SU-DHL-6 (cell line): ENCODE results near the gene KIF24.

ENCODE experiments used
- EZH2phosphoT487 ChIP-seq: fragments of 200-600 bp; sonication (generic), shearing (Covaris generic); conservative IDR thresholded peaks from 2 replicates; pipeline ENCODE4 v1.6.1; 2018; ENCODE audit warnings: mild to moderate bottlenecking, antibody characterized with exemption, low read length, moderate library complexity, mixed read lengths
- TF ChIP-seq, protein P1 (sequence below): fragments of 200-600 bp; sonication (generic); IDR thresholded peaks from one replicate; pipeline ENCODE4 v1.5.1; 2017; ENCODE audit warnings: antibody characterized with exemption, mild to moderate bottlenecking, low read length, moderate library complexity; ENCODE audit not compliant: insufficient read depth, poor library complexity, severe bottlenecking

DNA sequence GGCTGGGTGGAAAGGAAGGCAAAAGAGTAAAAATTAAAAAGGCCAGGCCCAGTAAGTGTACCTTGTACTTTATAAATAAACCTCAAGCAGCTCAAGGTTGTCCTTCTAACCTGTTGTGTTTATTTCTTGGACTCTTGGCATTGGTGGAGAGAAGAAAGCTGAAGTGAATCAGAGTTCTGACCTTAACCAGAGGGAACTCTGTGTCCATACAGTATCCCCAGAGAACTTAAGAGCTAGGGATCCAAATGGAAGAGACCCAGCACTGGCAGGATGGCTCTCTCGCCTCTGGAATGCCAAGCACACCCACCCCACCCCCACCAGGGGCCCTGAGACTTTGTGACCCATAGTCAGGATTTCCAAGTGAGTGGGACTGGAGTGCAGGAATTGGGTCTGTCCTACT, 14.5 kb upstream of the KIF24 start:
- TF ChIP-seq EZH2phosphoT487, result no peak
- TF ChIP-seq, protein P1, sequence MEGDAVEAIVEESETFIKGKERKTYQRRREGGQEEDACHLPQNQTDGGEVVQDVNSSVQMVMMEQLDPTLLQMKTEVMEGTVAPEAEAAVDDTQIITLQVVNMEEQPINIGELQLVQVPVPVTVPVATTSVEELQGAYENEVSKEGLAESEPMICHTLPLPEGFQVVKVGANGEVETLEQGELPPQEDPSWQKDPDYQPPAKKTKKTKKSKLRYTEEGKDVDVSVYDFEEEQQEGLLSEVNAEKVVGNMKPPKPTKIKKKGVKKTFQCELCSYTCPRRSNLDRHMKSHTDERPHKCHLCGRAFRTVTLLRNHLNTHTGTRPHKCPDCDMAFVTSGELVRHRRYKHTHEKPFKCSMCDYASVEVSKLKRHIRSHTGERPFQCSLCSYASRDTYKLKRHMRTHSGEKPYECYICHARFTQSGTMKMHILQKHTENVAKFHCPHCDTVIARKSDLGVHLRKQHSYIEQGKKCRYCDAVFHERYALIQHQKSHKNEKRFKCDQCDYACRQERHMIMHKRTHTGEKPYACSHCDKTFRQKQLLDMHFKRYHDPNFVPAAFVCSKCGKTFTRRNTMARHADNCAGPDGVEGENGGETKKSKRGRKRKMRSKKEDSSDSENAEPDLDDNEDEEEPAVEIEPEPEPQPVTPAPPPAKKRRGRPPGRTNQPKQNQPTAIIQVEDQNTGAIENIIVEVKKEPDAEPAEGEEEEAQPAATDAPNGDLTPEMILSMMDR, result no peak
